GOT3 (cell line): ENCODE data around the gene FAM187B.
"Not testable (repeated sequence)": the region's sequence is repeated elsewhere in the genome, so short reads cannot be mapped to it uniquely, and the experiment has no call there.

Experiments
- DNase-seq: peaks from one replicate; lab custom pipeline; 2025; ENCODE audit warnings: mixed read lengths; lab: John Stamatoyannopoulos, UW

Gene FAM187B

GRCh38 chr19:35236638-35237400 lies 8.3 kb upstream of the FAM187B start:
- DNase-seq = no peak

- DNase-seq = no peak
Measured at GRCh38 chr19:35232912-35233311, 4.4 kb upstream of the FAM187B start.

GRCh38 chr19:35231956-35232645 lies 3.6 kb upstream of the FAM187B start:
- DNase-seq = no peak

DNA sequence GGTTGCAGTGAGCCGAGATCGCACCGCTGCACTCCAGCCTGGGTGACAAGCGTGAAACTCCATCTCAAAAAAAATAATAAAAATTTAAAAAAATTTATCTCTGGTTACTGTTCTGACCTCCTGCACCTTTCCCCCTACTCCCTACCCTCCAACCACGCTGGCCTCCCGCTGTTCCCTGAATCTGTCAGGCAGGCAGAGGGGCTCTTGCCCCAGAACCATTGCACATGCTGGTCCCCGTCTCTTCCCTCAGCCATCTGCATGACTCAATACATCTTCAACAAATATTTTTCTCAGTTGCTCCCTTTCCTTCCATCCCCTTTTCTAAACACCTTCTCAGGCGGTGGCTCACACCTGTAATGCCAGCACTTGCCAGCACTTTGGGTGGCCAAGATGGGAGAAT lies 1.1 kb upstream of the FAM187B start:
- DNase-seq = no peak

DNA sequence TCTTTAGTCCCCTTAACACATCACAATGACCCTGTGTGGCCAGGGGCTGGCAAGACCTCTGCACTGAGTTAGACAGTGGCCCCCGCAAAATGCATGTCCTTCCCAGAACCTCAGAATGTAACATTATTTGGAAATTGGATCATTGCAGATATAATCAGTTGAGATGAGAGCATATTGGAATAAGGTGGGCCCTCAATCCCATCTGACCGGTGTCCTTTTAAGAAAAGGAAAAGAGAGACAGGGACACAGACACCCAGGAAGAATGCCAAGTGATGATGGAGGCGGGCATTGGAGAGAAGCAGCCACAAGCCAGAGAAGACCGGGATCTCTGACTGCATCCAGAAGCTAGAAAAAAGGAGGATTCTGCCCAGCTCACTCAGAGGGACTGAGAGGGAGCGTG lies 1.8 kb downstream of the FAM187B start:
- DNase-seq = no peak

DNA sequence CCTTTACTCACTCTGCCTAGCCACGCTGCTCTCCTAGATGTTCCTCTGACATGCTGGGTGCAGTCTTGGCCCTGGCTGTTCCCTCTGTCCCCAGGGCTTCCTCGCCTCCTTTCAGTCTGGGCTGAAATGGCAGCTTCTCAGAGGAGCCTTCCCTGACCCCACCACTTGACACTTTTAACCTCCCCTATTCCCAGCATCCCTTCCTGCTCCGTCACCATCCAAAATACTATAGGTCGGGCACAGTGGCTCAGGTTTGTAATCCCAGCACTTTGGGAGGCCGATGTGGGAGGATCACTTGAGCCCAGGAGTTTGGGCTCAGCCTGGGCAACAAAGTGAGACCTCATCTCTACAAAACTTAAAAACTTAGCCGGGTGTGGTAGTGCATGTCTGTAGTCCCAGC lies 2.6 kb downstream of the FAM187B start:
- DNase-seq = no peak

DNA sequence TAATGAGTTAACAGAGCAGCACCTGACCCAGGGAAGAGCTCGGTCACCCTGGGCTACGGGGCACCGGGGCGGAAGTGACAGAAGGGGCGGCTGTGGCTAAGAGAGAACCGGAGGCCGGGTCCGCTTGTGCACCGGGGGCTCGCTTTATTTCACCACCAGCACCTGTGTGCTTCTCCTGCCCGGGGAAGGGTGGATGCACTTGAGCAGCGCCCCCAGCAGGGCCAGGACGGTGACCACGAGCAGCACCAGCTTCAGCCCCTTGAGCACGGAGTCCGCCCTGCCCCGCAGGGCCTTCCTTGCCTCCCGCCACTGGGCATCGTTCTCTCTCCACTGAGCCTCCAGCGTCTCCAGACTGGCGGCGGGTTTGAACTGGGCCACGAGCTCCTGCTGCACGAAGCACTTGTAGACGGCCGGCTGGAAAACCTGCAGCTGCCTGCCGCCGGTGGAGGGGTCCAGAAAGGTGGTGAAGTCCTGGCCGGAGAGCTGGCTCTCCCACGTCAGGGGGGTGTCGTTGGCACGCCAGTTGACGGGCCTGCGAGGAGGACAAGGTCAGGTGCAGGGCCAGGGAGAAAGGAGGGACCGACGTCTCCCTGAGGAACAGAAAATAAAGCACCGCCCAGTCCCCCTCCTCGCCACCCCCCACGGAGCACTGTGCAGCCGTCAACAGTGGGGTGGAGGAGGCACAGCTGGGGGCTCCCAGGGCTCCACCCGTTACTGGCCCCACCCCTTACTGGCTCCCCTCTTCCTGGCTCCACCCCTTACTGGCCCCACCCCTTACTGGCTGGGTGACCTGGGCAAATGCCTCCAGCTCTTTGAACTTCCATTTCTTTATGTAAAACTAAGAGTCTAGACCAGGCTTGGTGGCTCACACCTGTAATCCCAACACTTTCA lies 3.6 kb downstream of the FAM187B start:
- DNase-seq = no peak

DNA sequence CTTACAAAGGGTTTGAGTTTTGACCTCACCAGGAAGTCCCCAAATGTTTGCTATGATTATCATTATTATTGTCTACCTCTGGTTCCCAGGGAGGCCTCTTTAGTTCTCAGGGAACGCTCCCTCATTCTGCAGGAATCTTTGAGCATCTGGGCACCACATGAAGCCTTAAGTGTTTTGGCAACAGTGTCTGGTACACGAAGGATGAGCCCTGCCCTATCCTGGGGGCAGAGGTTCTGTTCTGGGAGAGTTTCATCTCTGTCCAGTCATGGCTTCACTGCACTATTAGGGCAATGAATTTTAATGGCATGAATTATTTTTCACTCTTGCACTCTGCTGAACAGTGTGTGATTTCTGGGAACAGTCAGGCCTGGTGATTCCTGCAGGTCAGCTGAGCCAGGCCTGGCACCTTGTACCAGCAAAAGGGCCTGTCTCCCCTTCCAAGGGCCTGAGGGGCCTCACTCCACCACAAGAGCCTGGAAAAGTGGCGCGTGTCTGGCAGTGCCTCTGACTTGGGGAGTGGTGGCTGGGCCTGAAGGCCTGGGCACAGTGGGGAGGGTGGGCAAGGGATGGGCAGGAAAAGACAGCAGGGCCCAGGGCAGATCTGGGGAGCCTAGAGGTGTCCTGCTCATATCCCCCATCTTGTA lies 4.6 kb downstream of the FAM187B start:
- no peak for DNase-seq

GRCh38 chr19:35223084-35223790 lies 5.3 kb downstream of the FAM187B start:
- no peak for DNase-seq

- DNase-seq = no peak
Measured at GRCh38 chr19:35222373-35223015, 6.0 kb downstream of the FAM187B start.

- DNase-seq = not testable (repeated sequence)
Measured at GRCh38 chr19:35220973-35221590, 7.5 kb downstream of the FAM187B start.

GRCh38 chr19:35220315-35220921 lies 8.1 kb downstream of the FAM187B start:
- no peak for DNase-seq

GRCh38 chr19:35219008-35219407 lies 9.5 kb downstream of the FAM187B start:
- DNase-seq = no peak

- no peak for DNase-seq
Measured at GRCh38 chr19:35217649-35217990, 10.9 kb downstream of the FAM187B start.

DNA sequence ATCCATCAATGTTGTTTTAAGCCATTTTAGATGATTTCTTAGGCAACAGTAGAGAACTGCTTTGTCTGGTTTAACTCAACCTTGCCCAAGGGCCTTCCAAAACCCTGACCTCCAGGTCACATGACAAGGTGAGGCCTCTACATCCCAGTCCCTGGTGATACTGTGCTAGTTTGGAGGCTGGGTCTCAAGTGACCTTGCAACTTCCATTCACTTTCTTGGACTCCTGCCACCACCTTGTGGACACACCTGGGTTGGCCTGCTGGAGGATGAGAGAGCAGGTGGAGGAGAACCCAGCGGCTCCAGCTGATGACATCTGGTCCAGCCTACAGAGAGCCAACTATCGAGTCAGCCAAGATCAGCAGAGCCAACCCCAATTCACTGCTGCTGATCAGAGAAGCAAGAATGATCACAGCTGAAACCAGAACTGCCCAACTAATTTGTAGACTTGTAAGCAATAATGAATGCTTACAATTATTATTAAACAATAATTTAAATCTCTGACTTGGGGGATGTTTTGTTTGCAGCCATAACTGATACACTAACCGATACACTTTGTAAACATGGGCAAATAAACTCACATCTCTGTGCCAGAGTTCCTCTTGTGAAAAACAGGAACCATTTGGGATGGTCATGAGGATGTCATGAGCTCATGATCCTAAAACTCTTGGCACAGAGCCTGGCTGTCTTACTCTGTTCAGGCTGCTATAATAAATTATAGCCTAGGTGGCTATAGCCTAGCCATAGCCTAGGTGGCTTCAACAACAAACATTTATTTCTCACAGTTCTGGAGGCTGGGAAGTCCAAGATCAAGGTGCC lies 11.5 kb downstream of the FAM187B start:
- no peak for DNase-seq

DNA sequence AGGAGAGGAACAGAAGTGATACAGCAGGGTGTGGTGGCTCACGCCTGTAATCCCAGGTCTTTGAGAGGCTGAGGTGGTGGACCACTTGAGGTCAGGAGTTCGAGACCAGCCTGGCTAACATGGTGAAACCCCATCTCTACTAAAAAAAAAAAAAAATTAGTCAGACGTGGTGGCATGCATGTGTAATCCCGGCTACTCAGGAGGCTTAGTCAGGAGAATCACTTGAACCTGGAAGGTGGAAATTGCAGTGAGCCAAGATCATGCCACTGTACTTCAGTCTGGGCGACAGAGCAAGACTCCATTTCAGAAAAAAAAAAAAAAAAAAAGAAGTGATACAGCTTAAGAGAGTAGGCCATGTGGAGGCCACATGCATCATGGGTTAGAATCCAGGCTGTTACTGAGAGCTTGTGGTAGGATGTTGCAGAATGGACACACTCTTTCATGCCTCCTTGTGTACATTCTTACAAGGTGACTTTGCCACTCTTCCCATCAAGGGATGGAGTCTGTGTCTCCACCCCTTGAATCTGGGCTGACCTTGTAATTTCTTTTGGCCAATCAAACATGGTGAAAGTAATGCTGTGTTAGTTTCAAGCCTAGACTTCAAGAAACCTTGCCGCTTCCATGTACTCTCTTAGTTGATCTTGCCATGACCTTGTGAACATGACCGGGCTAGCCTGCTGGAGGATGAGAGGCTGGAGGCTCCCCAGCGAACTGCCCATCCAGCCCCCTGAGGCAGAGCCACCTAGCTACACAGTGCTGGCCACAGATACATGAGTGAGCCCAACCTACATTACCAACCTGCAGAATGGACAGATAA lies 12.3 kb downstream of the FAM187B start:
- no peak for DNase-seq

- no peak for DNase-seq
Measured at GRCh38 chr19:35214766-35215422, 13.6 kb downstream of the FAM187B start.
